ENCODE results near the gene CASZ1.

Gene CASZ1

GRCh38 chr1:10774615-10775310 is 21.7 kb downstream of the CASZ1 start:
- Histone ChIP-seq H3K4me3 (ENCODE audit: low read depth in 1 of 2, low read length in 2 of 2) (no peak overlapping the region), H3K4me2 (ENCODE audit: insufficient read depth, low read length) (no peak overlapping the region), H3K9ac (ENCODE audit: low read depth, low read length) (no peak overlapping the region), H3K79me2 (ENCODE audit: insufficient read depth, low read length) (no peaks in the 10 kb centered on the region), H3K27ac (ENCODE audit: low read length) (no peak overlapping the region), H3K27me3 (ENCODE audit: insufficient read depth, low read length, poor library complexity) (peaks cover 41% of the 10 kb centered on the region), H2AFZ (ENCODE audit: low read depth, low read length) (no peak overlapping the region), H3K9me3 (ENCODE audit: insufficient read depth, low read length, severe bottlenecking) (no peaks in the 10 kb centered on the region), H3K36me3 (ENCODE audit: insufficient read depth, low read length) (no peaks in the 10 kb centered on the region), H4K20me1 (ENCODE audit: insufficient read depth, low read length) (no peaks in the 10 kb centered on the region; the same call in 1 of the 2 replicates), H3K4me1 (ENCODE audit: insufficient read depth, low read length) (no peaks in the 10 kb centered on the region)
- no peak for ATAC-seq (ENCODE audit: insufficient read depth, low read depth)
- DNase-seq = no peak
- TF ChIP-seq CTCF (IDR thresholded peaks at IDR 0.05; ENCODE audit: borderline replicate concordance, extremely low read depth, low read length, poor library complexity, severe bottlenecking) (no peak), EZH2 (IDR thresholded peaks at IDR 0.05; ENCODE audit: borderline replicate concordance, low read depth, low read length, severe bottlenecking) (no peak)

GRCh38 chr1:10773851-10774614 is 22.4 kb downstream of the CASZ1 start:
- no peak overlapping the region for H3K9ac ChIP-seq (ENCODE audit: low read depth, low read length)
- ATAC-seq (ENCODE audit: insufficient read depth, low read depth) (no peak), DNase-seq (no peak)
- no peak for TF ChIP-seq EZH2 (IDR thresholded peaks at IDR 0.05; ENCODE audit: borderline replicate concordance, low read depth, low read length, severe bottlenecking)
- H4K20me1 ChIP-seq (ENCODE audit: insufficient read depth, low read length) = no peaks in the 10 kb centered on the region; the same call in 1 of the 2 replicates
- H3K27ac ChIP-seq (ENCODE audit: low read length) = no peak overlapping the region
- no peaks in the 10 kb centered on the region for H3K36me3 ChIP-seq (ENCODE audit: insufficient read depth, low read length)
- peaks cover 41% of the 10 kb centered on the region for H3K27me3 ChIP-seq (ENCODE audit: insufficient read depth, low read length, poor library complexity)
- no peaks in the 10 kb centered on the region for H3K79me2 ChIP-seq (ENCODE audit: insufficient read depth, low read length)
- no peaks in the 10 kb centered on the region for H3K9me3 ChIP-seq (ENCODE audit: insufficient read depth, low read length, severe bottlenecking)
- no peak overlapping the region for H3K4me2 ChIP-seq (ENCODE audit: insufficient read depth, low read length)
- no peak overlapping the region for H2AFZ ChIP-seq (ENCODE audit: low read depth, low read length)
- no peaks in the 10 kb centered on the region for H3K4me1 ChIP-seq (ENCODE audit: insufficient read depth, low read length)
- no peak overlapping the region for H3K4me3 ChIP-seq (ENCODE audit: low read depth in 1 of 2, low read length in 2 of 2)

GRCh38 chr1:10773376-10773775 is 23.1 kb downstream of the CASZ1 start:
- Histone ChIP-seq H2AFZ (ENCODE audit: low read depth, low read length) (no peak overlapping the region), H3K9ac (ENCODE audit: low read depth, low read length) (no peak overlapping the region), H3K79me2 (ENCODE audit: insufficient read depth, low read length) (no peaks in the 10 kb centered on the region), H3K4me1 (ENCODE audit: insufficient read depth, low read length) (no peaks in the 10 kb centered on the region), H3K4me2 (ENCODE audit: insufficient read depth, low read length) (no peak overlapping the region), H4K20me1 (ENCODE audit: insufficient read depth, low read length) (no peaks in the 10 kb centered on the region; the same call in 1 of the 2 replicates), H3K36me3 (ENCODE audit: insufficient read depth, low read length) (no peaks in the 10 kb centered on the region), H3K27me3 (ENCODE audit: insufficient read depth, low read length, poor library complexity) (peaks cover 41% of the 10 kb centered on the region), H3K9me3 (ENCODE audit: insufficient read depth, low read length, severe bottlenecking) (no peaks in the 10 kb centered on the region), H3K27ac (ENCODE audit: low read length) (no peak overlapping the region), H3K4me3 (ENCODE audit: low read depth in 1 of 2, low read length in 2 of 2) (no peak overlapping the region)
- DNase-seq (no peak), ATAC-seq (ENCODE audit: insufficient read depth, low read depth) (no peak)
- TF ChIP-seq EZH2 (IDR thresholded peaks at IDR 0.05; ENCODE audit: borderline replicate concordance, low read depth, low read length, severe bottlenecking) = no peak
- TF ChIP-seq CTCF (IDR thresholded peaks at IDR 0.05; ENCODE audit: borderline replicate concordance, extremely low read depth, low read length, poor library complexity, severe bottlenecking) = no peak

GRCh38 chr1:10772711-10773110 is 23.7 kb downstream of the CASZ1 start:
- no peaks in the 10 kb centered on the region for H3K4me1 ChIP-seq (ENCODE audit: insufficient read depth, low read length)
- no peak for DNase-seq
- no peak overlapping the region for H2AFZ ChIP-seq (ENCODE audit: low read depth, low read length)
- peaks cover 41% of the 10 kb centered on the region for H3K27me3 ChIP-seq (ENCODE audit: insufficient read depth, low read length, poor library complexity)
- no peak overlapping the region for H3K9ac ChIP-seq (ENCODE audit: low read depth, low read length)
- no peaks in the 10 kb centered on the region for H3K9me3 ChIP-seq (ENCODE audit: insufficient read depth, low read length, severe bottlenecking)
- no peaks in the 10 kb centered on the region; the same call in 1 of the 2 replicates for H4K20me1 ChIP-seq (ENCODE audit: insufficient read depth, low read length)
- H3K27ac ChIP-seq (ENCODE audit: low read length) = no peak overlapping the region
- no peak overlapping the region for H3K4me3 ChIP-seq (ENCODE audit: low read depth in 1 of 2, low read length in 2 of 2)
- ATAC-seq (ENCODE audit: insufficient read depth, low read depth) = no peak
- TF ChIP-seq EZH2 (IDR thresholded peaks at IDR 0.05; ENCODE audit: borderline replicate concordance, low read depth, low read length, severe bottlenecking) (no peak), CTCF (IDR thresholded peaks at IDR 0.05; ENCODE audit: borderline replicate concordance, extremely low read depth, low read length, poor library complexity, severe bottlenecking) (no peak)
- no peaks in the 10 kb centered on the region for H3K79me2 ChIP-seq (ENCODE audit: insufficient read depth, low read length)
- no peak overlapping the region for H3K4me2 ChIP-seq (ENCODE audit: insufficient read depth, low read length)
- no peaks in the 10 kb centered on the region for H3K36me3 ChIP-seq (ENCODE audit: insufficient read depth, low read length)

All from DND-41 (cell line).